OCI-LY3 (cell line): Measurements from ENCODE around the gene DOCK1.

ENCODE experiments used
- H2AFZ ChIP-seq: fragments of 200-600, 300-600 bp; shearing (Covaris generic); 2 replicates; pipeline ENCODE4 v1.6.0; 2014; ENCODE audit warnings: antibody characterized with exemption, low read depth, low read length
- H3K27ac ChIP-seq: fragments of 200-600, 300-600 bp; sonication (generic); 2 replicates; pipeline ENCODE4 v1.5.1; 2014; ENCODE audit warnings: mild to moderate bottlenecking, low read length, moderate library complexity, mixed read lengths
- H3K27me3 ChIP-seq: fragments of 200-600, 300-600 bp; sonication (generic); 2 replicates; pipeline ENCODE4 v1.6.1; 2014; ENCODE audit warnings: low read depth, low read length, mixed read lengths
- H3K36me3 ChIP-seq: fragments of 200-600, 300-600 bp; sonication (generic); replicated peaks from 2 replicates; pipeline ENCODE3; 2014; ENCODE audit warnings: low read depth, low read length, mixed read lengths
- H3K4me1 ChIP-seq: fragments of 300-600, 200-600 bp; sonication (generic); 2 replicates; pipeline ENCODE4 v1.6.1; 2014; ENCODE audit warnings: low read length, mixed read lengths
- H3K4me2 ChIP-seq: fragments of 200-600, 300-600 bp; sonication (generic); 2 replicates; pipeline ENCODE4 v1.6.1; 2014; ENCODE audit warnings: low read length, mixed read lengths
- H3K4me3 ChIP-seq: fragments of 300-600, 200-600 bp; sonication (generic); 2 replicates; pipeline ENCODE4 v1.5.1; 2014; ENCODE audit warnings: antibody characterized with exemption, mild to moderate bottlenecking, low read length, moderate library complexity
- H3K79me2 ChIP-seq: fragments of 300-600, 200-600 bp; shearing (Covaris generic); 2 replicates; pipeline ENCODE4 v1.6.1; 2014; ENCODE audit warnings: mild to moderate bottlenecking, low read length, mixed read lengths
- H3K9ac ChIP-seq: fragments of 300-600, 200-600 bp; shearing (Covaris generic); 2 replicates; pipeline ENCODE4 v1.6.0; 2014; ENCODE audit warnings: mild to moderate bottlenecking, low read length, moderate library complexity
- H3K9me3 ChIP-seq: fragments of 200-600, 300-600 bp; shearing (Covaris generic); 2 replicates; pipeline ENCODE4 v1.6.1; 2014; ENCODE audit warnings: low read length, mixed read lengths; ENCODE audit not compliant: insufficient read depth
- H4K20me1 ChIP-seq: fragments of 200-600, 300-600 bp; sonication (generic); 2 replicates; pipeline ENCODE4 v1.6.1; 2016; ENCODE audit warnings: low read length, mixed read lengths; ENCODE audit not compliant: insufficient read depth
- EZH2phosphoT487 ChIP-seq: fragments of 200-600 bp; shearing (Covaris generic); IDR thresholded peaks from 2 replicates; pipeline ENCODE4 v1.6.1; 2018; ENCODE audit warnings: antibody characterized with exemption, mixed run types, low read depth
- TF ChIP-seq, protein P1 (sequence below): fragments of 200-600, 300-600 bp; sonication (generic); IDR thresholded peaks from 2 replicates; pipeline ENCODE4 v1.5.1; 2014; ENCODE audit warnings: antibody characterized with exemption, low read length, low read depth

DOCK1 gene

GRCh38 chr10:127243490-127244272, 338.5 kb downstream of the DOCK1 start:
- TF ChIP-seq, protein P1, sequence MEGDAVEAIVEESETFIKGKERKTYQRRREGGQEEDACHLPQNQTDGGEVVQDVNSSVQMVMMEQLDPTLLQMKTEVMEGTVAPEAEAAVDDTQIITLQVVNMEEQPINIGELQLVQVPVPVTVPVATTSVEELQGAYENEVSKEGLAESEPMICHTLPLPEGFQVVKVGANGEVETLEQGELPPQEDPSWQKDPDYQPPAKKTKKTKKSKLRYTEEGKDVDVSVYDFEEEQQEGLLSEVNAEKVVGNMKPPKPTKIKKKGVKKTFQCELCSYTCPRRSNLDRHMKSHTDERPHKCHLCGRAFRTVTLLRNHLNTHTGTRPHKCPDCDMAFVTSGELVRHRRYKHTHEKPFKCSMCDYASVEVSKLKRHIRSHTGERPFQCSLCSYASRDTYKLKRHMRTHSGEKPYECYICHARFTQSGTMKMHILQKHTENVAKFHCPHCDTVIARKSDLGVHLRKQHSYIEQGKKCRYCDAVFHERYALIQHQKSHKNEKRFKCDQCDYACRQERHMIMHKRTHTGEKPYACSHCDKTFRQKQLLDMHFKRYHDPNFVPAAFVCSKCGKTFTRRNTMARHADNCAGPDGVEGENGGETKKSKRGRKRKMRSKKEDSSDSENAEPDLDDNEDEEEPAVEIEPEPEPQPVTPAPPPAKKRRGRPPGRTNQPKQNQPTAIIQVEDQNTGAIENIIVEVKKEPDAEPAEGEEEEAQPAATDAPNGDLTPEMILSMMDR: no peak
- Histone ChIP-seq H3K4me3 (no peak overlapping the region), H3K4me2 (no peak overlapping the region), H3K9me3 (no peaks in the 10 kb centered on the region), H3K27ac (no peak overlapping the region), H2AFZ (no peak overlapping the region), H3K36me3 (no peaks in the 10 kb centered on the region), H4K20me1 (no peaks in the 10 kb centered on the region), H3K79me2 (no peaks in the 10 kb centered on the region), H3K4me1 (no peaks in the 10 kb centered on the region), H3K27me3 (no peaks in the 10 kb centered on the region), H3K9ac (no peak overlapping the region)

- H3K36me3 ChIP-seq: no peaks in the 10 kb centered on the region
- no peak overlapping the region for H3K27ac ChIP-seq
- H3K4me1 ChIP-seq: no peaks in the 10 kb centered on the region
- no peak for TF ChIP-seq EZH2phosphoT487
- TF ChIP-seq, protein P1: no peak
- H3K9ac ChIP-seq: no peak overlapping the region
- H3K4me2 ChIP-seq: no peak overlapping the region
- no peaks in the 10 kb centered on the region for H3K27me3 ChIP-seq
- no peak overlapping the region for H3K4me3 ChIP-seq
- no peaks in the 10 kb centered on the region for H3K9me3 ChIP-seq
- no peak overlapping the region for H2AFZ ChIP-seq
- H4K20me1 ChIP-seq: no peaks in the 10 kb centered on the region
- H3K79me2 ChIP-seq: no peaks in the 10 kb centered on the region
Measured at GRCh38 chr10:127245456-127245855, 340.2 kb downstream of the DOCK1 start.

- Histone ChIP-seq H3K4me1 (no peaks in the 10 kb centered on the region), H3K9ac (no peak overlapping the region), H3K4me2 (no peak overlapping the region), H3K4me3 (no peak overlapping the region), H3K36me3 (no peaks in the 10 kb centered on the region), H3K79me2 (no peaks in the 10 kb centered on the region), H2AFZ (no peak overlapping the region), H4K20me1 (no peaks in the 10 kb centered on the region), H3K9me3 (no peaks in the 10 kb centered on the region), H3K27ac (no peak overlapping the region), H3K27me3 (no peaks in the 10 kb centered on the region)
- TF ChIP-seq, protein P1: no peak
- no peak for TF ChIP-seq EZH2phosphoT487
Measured at GRCh38 chr10:127250031-127250430, 344.8 kb downstream of the DOCK1 start.

- Histone ChIP-seq H3K79me2 (no peaks in the 10 kb centered on the region), H3K4me2 (no peak overlapping the region), H3K27ac (no peak overlapping the region), H3K36me3 (no peaks in the 10 kb centered on the region), H3K9me3 (no peaks in the 10 kb centered on the region), H2AFZ (no peak overlapping the region), H3K4me1 (no peaks in the 10 kb centered on the region), H4K20me1 (no peaks in the 10 kb centered on the region), H3K4me3 (no peak overlapping the region), H3K9ac (no peak overlapping the region), H3K27me3 (no peaks in the 10 kb centered on the region)
- TF ChIP-seq EZH2phosphoT487: no peak
Measured at GRCh38 chr10:127252818-127253217, 347.6 kb downstream of the DOCK1 start.
